ENCODE data around the gene TLX1.
A peak's percentile ranks its signal among the peaks of the same experiment; 100 is the strongest.

The TLX1 gene

GRCh38 chr10:101134299-101135127, 3.4 kb downstream of the TLX1 start:
- DNase-seq: no peak

- no peak for DNase-seq
These were observed 4.3 kb downstream of the TLX1 start for GRCh38 chr10:101135141-101136006.

GRCh38 chr10:101136007-101136707, 5.1 kb downstream of the TLX1 start:
- DNase-seq: peak; percentile 32

DNA sequence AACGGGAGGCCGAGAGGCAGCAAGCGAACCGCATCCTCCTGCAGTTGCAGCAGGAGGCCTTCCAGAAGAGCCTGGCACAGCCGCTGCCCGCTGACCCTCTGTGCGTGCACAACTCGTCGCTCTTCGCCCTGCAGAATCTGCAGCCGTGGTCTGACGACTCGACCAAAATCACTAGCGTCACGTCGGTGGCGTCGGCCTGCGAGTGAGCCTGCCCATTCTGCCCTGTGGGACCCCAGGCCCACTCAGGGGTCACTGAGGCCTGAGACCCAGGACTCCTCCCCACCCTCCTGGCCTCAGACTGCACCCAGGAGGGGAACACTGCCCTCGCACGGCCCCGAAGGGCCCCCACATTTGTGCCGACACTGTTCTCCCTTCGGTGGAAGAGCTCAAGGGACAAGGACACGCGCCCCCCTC, 5.6 kb downstream of the TLX1 start:
- DNase-seq: no peak

GRCh38 chr10:101137271-101137670, 6.2 kb downstream of the TLX1 start:
- no peak for DNase-seq

DNA sequence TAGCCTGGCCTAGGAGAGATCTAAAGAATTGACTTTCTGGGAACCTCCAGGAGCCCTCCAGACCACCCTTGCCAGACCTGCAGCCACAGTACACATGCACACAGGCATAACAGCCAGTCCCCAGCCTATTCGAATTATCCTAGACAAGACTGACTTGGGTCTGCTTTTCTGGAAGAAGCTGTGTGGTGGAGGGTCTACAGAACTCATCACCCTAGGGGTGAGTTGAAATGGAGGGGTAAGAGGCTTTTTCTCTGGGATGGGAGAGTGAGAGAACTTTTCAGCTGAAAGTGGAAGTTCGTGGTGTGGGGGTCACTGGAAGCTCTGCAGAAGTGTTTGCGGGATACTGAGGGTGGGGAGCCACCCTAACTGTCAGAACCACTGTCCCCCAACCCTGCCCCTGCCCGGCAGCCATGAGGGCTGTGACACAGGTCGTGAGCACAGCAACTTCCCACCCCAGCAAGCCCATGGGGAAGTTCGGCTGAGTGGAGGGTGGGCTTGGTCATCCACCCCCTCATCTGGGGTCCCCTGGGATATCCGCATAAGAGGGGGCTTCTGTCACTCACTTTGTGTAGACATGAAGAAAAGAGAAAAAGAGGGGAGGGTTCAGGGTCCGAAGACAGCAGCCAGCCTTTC, 7.8 kb downstream of the TLX1 start:
- no peak for DNase-seq

DNA sequence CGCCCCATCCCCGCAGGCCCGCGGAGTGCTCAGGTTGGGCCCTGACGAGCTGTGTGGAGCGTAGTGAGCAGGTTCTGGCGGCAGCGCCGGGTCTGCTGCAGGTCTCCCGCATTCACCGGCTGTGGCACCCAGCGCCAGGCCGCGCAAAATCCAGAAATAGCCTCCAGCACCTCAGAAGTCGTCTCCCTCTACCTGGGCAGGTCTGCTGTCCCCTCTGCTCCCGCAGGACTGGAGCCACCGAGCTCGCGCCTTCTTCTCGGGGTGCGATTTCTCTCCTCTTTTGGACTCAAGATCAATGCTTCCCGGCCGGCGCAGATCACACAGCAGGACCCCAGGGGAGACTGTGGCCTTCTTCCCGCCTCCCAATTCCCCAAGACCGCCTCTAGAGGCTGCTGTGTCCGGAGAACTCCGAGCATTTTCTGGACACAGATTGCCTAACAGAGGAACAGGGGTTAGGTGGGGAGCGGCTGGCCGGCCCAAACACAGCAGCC, 8.4 kb downstream of the TLX1 start:
- DNase-seq: no peak

- no peak for DNase-seq
These were observed 9.2 kb downstream of the TLX1 start for GRCh38 chr10:101140084-101140949.

DNA sequence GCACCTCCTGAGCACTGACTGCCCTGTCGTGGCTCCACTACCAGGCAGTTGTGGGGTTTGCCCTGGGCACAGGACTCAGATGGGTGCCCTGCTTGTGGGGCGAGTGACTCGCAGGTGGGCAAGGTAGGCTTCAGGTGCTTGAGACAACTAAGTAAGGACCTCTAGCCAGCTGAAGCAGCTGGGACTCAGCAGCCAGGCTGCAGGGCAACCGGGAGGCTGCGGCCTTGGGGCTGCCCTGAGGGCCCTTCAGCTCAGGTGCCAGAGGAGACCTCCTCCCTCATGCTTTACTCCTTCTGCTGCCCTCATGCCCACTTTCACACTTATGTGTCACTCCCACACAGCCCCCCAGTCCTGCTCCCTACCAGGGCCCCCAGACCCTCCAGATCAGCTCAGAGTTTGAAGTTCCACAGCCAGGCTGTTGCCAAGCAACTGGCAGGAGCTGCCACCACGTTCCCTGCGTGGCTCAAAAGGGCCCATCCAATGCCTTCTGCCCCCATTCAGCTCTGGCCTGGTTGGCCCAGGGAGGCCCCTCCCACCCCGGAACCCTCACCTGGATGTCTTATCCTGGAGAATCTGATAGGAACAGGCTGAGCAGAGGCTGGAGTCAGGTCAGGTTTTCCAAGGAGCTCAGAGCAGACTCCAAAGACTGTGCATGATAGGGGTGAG, 10.0 kb downstream of the TLX1 start:
- DNase-seq: no peak

- peak; percentile 63 for DNase-seq
These were observed 10.8 kb downstream of the TLX1 start for GRCh38 chr10:101141616-101142532.

DNA sequence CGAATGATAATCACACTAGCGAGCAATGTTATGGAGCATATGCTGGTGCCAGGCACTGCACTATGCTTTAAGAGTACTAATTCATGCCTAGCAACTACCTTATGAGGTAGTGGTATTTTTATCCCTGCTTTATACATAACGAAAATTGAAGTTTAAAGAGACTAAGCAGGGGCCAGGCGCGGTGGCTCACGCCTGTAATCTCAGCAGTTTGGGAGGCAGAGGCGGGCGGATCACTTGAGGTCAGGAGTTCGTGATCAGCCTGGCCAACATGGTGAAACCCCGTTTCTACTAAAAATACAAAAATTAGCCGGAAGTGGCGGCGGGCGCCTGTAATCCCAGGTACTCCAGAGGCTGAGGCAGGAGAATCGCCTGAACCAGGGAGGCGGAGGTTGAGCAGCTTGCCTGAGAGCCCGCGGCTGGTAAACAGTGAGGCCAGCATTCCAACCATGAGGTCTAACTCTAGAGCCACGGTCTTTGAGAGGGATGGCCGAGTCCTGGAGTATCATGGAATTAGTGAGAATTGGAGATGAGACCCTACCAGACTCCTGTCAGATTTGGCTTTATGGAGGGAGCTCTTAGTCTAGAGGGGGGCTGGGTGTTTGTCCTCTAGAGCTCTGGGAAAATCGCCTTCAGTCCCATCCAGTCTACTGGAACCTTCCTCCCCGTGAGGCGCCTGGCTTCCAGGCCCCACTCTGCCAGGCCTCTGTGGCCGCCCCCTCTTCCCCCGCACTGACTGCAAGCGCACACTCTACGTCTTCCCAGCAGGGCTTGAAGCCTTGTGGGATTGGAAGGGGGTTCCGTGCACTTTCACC, 11.6 kb downstream of the TLX1 start:
- no peak for DNase-seq

- no peak for DNase-seq
These were observed 12.2 kb downstream of the TLX1 start for GRCh38 chr10:101143345-101143630.

DNA sequence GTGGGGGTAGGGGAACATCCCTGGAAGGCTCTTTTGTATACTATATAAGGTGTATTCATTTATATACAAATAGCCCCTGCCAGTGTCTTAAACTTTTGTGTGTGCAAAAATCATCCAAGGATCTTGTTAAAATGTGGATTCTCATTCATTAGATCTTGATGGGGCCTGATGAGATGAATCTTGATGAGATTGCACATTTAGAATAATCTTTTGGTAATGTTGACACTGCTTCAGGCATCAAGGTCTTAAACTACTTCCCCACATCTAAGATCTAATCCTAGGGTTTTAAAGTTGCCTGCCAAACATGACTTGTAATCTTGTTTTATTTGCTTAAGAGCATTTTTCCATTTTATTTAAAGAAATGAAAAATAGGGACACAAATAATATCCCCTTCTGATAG, 13.0 kb downstream of the TLX1 start:
- DNase-seq: no peak

GRCh38 chr10:101145145-101145544, 14.0 kb downstream of the TLX1 start:
- no peak for DNase-seq

DNA sequence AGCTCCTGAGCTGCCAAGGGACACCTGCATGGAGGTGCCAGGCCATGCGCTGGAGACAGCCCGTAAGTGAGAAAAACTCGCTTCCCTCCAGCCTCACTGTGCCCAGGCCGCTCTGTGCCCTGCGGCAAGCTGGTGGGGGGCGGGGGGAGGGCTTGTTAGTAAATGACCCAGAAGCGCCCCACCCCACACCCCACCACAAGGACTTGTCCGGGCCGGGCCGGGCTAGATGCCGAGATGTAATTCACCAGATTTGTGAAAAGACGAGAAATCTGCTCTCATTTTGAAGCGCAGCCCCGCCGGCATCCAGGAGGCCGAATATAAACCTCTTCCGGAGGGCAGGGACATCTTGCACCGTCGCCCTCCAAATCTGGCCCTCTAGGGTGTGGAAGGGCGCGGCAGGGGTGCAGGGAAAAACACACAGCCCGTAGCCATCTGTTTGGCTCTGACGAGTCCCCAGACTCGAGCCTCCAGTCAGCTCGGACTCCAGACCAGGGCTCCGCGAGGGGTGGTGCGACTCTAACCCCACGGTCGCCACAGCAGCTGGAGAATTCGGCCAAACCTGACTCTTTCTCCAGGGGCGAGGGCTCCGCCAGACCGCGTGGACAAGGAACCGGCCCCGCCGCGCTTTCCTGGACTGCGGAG, 14.8 kb downstream of the TLX1 start:
- DNase-seq: no peak

GRCh38 chr10:101146392-101147251, 15.5 kb downstream of the TLX1 start:
- no peak for DNase-seq

- DNase-seq: no peak
These were observed 20.3 kb downstream of the TLX1 start for GRCh38 chr10:101151395-101151794.

DNA sequence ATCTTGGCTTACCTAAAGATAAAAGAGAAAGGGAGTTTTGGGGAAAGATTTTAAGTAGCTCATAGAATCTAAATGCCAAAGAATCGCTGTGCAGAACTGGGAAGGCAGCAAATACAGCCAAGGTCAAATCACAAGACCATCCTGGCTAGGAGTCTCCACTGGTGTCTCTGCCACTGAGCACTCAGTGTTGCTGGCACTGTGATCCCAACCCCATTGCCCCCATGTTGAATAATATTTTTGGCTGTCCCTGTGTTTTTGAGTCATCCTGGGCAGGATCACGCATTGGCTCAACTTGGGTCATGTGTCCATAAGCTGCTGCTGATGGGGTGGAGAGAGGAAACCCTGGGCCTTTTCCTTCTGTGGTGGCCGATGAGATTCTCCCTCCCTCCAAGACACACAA, 21.2 kb downstream of the TLX1 start:
- no peak for DNase-seq

Data from NCI-H146 (cell line).